ENCODE data around the gene PPP1R27. TPM values are rescaled to one million over a fixed set of nuclear protein-coding genes. Genes with fewer than 3 reads are reported as not detected.

Gene PPP1R27
- total RNA-seq, 1 experiment from 2014 or later: not detected

DNA sequence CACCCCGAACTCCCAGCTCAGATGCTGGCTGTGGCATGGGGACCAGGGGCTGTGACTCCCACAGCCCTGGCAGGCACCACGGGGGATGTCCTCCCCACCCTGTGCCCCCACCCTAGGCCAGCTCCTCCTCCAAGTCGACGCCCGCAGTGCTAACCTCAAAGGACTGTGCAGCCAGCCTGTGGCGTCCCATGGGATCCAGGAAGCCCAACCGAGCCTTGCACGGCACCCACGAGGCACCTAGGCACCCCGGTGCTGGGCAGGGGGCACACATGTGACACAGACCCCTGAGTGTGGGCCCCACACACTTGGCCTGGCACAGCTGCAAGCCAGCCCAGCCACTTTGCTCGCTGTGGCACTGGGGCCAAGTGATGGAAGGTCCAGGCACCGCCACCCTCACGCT, 27.0 kb downstream of the PPP1R27 start:
- Mint-ChIP-seq H3K4me1 (ENCODE audit: insufficient read depth, unreplicated experiment) (peaks cover 9% of the 10 kb centered on the region), H3K27me3 (ENCODE audit: insufficient read depth, unreplicated experiment) (peaks cover 68% of the 10 kb centered on the region), H3K36me3 (ENCODE audit: insufficient read depth, unreplicated experiment) (no peaks in the 10 kb centered on the region), H3K27ac (ENCODE audit: low read depth, unreplicated experiment) (no peak overlapping the region), H3K4me3 (ENCODE audit: unreplicated experiment) (no peak overlapping the region), H3K9me3 (ENCODE audit: unreplicated experiment) (no peaks in the 10 kb centered on the region)
- CTCF ChIA-PET: interaction anchor here (0.6 kb wide), 1 partner anchor 29 kb away, joined by 3 read pairs; no protein-coding TSS in a partner anchor
- TF ChIP-seq, protein P1, sequence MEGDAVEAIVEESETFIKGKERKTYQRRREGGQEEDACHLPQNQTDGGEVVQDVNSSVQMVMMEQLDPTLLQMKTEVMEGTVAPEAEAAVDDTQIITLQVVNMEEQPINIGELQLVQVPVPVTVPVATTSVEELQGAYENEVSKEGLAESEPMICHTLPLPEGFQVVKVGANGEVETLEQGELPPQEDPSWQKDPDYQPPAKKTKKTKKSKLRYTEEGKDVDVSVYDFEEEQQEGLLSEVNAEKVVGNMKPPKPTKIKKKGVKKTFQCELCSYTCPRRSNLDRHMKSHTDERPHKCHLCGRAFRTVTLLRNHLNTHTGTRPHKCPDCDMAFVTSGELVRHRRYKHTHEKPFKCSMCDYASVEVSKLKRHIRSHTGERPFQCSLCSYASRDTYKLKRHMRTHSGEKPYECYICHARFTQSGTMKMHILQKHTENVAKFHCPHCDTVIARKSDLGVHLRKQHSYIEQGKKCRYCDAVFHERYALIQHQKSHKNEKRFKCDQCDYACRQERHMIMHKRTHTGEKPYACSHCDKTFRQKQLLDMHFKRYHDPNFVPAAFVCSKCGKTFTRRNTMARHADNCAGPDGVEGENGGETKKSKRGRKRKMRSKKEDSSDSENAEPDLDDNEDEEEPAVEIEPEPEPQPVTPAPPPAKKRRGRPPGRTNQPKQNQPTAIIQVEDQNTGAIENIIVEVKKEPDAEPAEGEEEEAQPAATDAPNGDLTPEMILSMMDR (IDR thresholded peaks at IDR 0.05; ENCODE audit: unreplicated experiment): no peak
- POLR2A ChIA-PET: interaction anchor here (0.6 kb wide), 1 partner anchor 223 kb away, joined by 3 read pairs; no protein-coding TSS in a partner anchor
- intact Hi-C loops (cut with micrococcal nuclease): no loop called here
- no TSS peak for BruUV-seq (replicated peaks)
- DNase-seq (ENCODE audit: unreplicated experiment): no peak

DNA sequence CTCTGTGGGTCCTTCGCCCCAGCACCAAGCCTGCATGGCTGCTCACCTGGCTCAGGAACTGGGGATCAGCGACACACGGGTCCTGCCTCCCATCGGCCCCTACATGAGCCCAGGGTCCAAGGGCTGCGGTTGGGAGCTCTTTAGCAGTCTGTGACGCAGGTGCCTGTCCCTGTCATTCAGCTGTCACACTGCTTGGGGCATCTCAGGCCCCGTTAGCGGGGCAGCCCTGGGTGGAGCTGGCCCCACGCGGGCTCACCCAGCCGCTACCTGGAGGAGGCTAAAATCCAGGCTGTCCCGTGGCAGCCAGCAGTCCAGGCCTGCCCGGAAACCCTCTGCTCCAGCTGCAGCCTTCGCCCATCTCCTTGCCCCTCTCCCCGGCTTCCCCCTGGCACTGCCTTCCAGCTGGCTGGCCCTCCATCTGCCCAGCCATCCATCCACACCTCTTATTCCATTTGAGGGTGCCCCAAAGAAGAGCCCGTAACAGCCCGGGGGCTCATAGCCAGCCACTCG, 27.6 kb downstream of the PPP1R27 start:
- no TSS peak for BruUV-seq (replicated peaks)
- ChIA-PET CTCF (interaction anchor here (0.6 kb wide), 2 partner anchors 30 to 73 kb away, joined by 3 read pairs; no protein-coding TSS in a partner anchor), POLR2A (interaction anchor here (0.6 kb wide), 1 partner anchor 223 kb away, joined by 3 read pairs; no protein-coding TSS in a partner anchor)
- TF ChIP-seq, protein P1 (IDR thresholded peaks at IDR 0.05; ENCODE audit: unreplicated experiment): no peak
- no peak overlapping the region for H3K4me3 Mint-ChIP-seq (ENCODE audit: unreplicated experiment)
- no peaks in the 10 kb centered on the region for H3K9me3 Mint-ChIP-seq (ENCODE audit: unreplicated experiment)
- peaks cover 74% of the 10 kb centered on the region for H3K27me3 Mint-ChIP-seq (ENCODE audit: insufficient read depth, unreplicated experiment)
- no peaks in the 10 kb centered on the region for H3K36me3 Mint-ChIP-seq (ENCODE audit: insufficient read depth, unreplicated experiment)
- no peak for DNase-seq (ENCODE audit: unreplicated experiment)
- H3K27ac Mint-ChIP-seq (ENCODE audit: low read depth, unreplicated experiment): no peak overlapping the region
- peaks cover 9% of the 10 kb centered on the region for H3K4me1 Mint-ChIP-seq (ENCODE audit: insufficient read depth, unreplicated experiment)
- intact Hi-C loops (cut with micrococcal nuclease): no loop called here

DNA sequence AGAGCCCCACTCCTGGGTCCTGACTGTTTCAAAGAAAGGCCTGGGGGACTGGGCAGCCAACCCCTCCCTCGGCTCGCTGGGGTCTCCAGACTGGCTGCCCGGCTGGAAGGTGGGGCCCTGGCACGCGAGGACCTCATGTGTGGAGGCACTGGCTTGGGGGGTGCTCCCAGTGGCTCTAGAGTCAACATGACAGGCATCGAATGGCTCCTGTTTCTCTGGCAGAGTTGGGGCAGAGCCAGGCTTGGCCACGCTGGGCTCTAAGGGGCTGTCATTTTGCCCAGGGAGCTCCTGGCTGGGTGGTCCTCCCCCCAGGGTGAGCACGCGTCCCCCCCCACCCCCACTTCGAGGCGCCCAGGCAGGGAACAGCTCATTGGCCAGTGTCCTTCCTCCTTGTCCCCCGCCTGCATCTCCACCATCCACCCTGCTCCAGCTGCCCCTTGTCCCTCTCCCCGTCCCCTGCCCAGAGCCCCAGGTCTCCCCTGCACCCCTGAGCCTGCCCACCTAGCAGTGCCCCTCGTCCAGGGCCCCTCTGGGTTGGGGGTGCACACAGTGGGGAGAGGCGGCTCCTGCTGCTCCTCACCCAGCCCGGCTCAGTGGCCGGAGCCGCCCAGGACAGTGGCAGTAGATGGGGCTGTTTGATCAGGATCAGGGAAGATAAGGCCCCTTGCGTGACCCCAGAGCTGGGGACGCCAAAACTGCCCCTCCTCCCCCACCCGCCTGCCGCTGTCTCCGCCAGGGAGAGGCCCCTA, 28.2 kb downstream of the PPP1R27 start:
- Mint-ChIP-seq H3K27ac (ENCODE audit: low read depth, unreplicated experiment) (no peak overlapping the region), H3K9me3 (ENCODE audit: unreplicated experiment) (no peaks in the 10 kb centered on the region), H3K36me3 (ENCODE audit: insufficient read depth, unreplicated experiment) (no peaks in the 10 kb centered on the region), H3K4me3 (ENCODE audit: unreplicated experiment) (no peak overlapping the region), H3K4me1 (ENCODE audit: insufficient read depth, unreplicated experiment) (peaks cover 9% of the 10 kb centered on the region), H3K27me3 (ENCODE audit: insufficient read depth, unreplicated experiment) (peaks cover 80% of the 10 kb centered on the region)
- TF ChIP-seq, protein P1 (IDR thresholded peaks at IDR 0.05; ENCODE audit: unreplicated experiment): no peak
- DNase-seq (ENCODE audit: unreplicated experiment): no peak
- CTCF ChIA-PET: interaction anchor here (0.5 to 0.7 kb wide), 3 partner anchors 72 to 409 kb away, joined by 3 read pairs; no protein-coding TSS in a partner anchor
- intact Hi-C loops (cut with micrococcal nuclease): no loop called here
- POLR2A ChIA-PET: no interaction called here
- BruUV-seq (replicated peaks): no TSS peak

DNA sequence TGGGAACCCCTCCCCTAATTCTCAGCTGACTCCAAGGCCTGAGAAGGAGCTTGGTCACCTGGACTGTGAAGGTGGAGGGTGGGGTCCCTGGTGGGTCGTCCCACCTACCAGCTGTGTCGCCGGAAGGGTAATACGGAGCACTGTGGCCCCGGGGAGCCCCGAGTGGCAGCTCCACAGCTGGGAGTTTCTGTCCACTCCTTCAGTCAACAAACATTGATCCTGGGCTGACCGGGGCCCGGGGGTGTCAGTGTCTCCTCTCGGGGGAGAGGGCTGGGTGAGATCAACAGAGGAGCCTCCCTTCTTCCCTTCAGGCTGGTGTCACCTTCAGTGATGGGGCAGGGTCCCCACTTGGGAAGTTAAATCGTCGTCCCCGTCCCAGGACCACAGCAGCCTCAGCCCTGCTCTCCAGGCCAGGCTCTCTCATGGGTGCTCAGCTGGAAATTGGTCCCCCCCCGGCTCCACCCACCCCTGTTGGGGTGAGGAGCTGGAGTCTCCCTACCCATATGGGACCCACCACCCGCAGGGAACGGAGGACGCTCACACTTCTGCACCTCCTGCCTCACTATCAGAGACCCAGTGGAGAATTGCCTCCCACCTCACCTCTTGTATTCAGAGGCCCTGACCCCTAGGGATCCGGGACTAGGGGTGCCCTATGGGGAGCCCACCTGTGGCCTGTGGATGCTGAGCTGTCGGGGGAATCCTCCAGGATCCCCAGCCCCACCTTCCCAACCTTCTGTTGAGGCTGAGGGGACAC, 29.0 kb downstream of the PPP1R27 start:
- BruUV-seq (replicated peaks): no TSS peak
- Mint-ChIP-seq H3K27ac (ENCODE audit: low read depth, unreplicated experiment) (no peak overlapping the region), H3K4me1 (ENCODE audit: insufficient read depth, unreplicated experiment) (peaks cover 9% of the 10 kb centered on the region), H3K9me3 (ENCODE audit: unreplicated experiment) (no peaks in the 10 kb centered on the region), H3K27me3 (ENCODE audit: insufficient read depth, unreplicated experiment) (peaks cover 88% of the 10 kb centered on the region), H3K36me3 (ENCODE audit: insufficient read depth, unreplicated experiment) (no peaks in the 10 kb centered on the region), H3K4me3 (ENCODE audit: unreplicated experiment) (no peak overlapping the region)
- CTCF ChIA-PET: interaction anchor here (0.5 to 0.7 kb wide), 2 partner anchors 216 to 410 kb away, joined by 3 read pairs; no protein-coding TSS in a partner anchor
- no peak for DNase-seq (ENCODE audit: unreplicated experiment)
- TF ChIP-seq, protein P1 (IDR thresholded peaks at IDR 0.05; ENCODE audit: unreplicated experiment): no peak
- intact Hi-C loops (cut with micrococcal nuclease): no loop called here
- POLR2A ChIA-PET: interaction anchor here (0.6 kb wide), 1 partner anchor 445 kb away, joined by 3 read pairs; no protein-coding TSS in a partner anchor
